Lower leg skin (tissue), 4 donors: Measurements from ENCODE around the gene MRPL11. TPM values are rescaled to one million over a fixed set of nuclear protein-coding genes. Genes with fewer than 3 reads are reported as not detected.

Source experiments
- DNase-seq, 2 donors: peaks; one replicate each; pipeline ENCODE4 v3.0.0-alpha.2; 2019; ENCODE audit warnings: low spot score in 2 of 2
- H3K4me3 ChIP-seq: fragments of 200-600 bp; sonication (generic); 2 replicates; pipeline ENCODE4 v1.5.1; 2017; ENCODE audit warnings: mild to moderate bottlenecking, low read depth; ENCODE audit not compliant: poor library complexity, severe bottlenecking
- CTCF ChIP-seq, 3 donors: fragments of 450-650 bp; IDR thresholded peaks; one replicate each; pipeline ENCODE4 v1.5.1; 2016; ENCODE audit warnings: antibody characterized with exemption in 3 of 3, mild to moderate bottlenecking in 3 of 3, moderate library complexity in 2 of 3
- POLR2A ChIP-seq, 2 donors: fragments of 450-650 bp; IDR thresholded peaks; one replicate each; pipeline ENCODE4 v1.6.1; 2016 to 2017; ENCODE audit warnings: antibody characterized with exemption in 2 of 2, mild to moderate bottlenecking in 1 of 2, moderate library complexity in 1 of 2
- WGBS, 2 donors: methylation state at CpG; one replicate each; pipeline ENCODE4 v1.1.5; 2018; 5-methylcytosine and 5-hydroxymethylcytosine counted together
- intact Hi-C: fragments of 100-400 bp; cut with DNase I; formaldehyde crosslinking; loops from one replicate; pipeline ENCODE4 v1.15.0; 2023; ENCODE audit warnings: low total_unique reads
- total RNA-seq, 4 donors: library from RNA; depleted of rRNA; stranded (reverse); fragments of >200 nt; gene quantifications; one replicate each; pipeline ENCODE4 v1.1.0, GENCODE V29; 2016

The MRPL11 gene
- total RNA-seq, 4 donors from 2014 or later, result 30.6 to 41.1 (median 36.2) TPM

GRCh38 chr11:66414120-66414934 lies 24.3 kb downstream of the MRPL11 start:
- H3K4me3 ChIP-seq, result no peak overlapping the region
- WGBS, 2 donors, result 46 to 54% methylated on average over 12 of the region's 12 CpGs
- TF ChIP-seq POLR2A (IDR thresholded peaks at IDR 0.05), result no peak
- no peak for TF ChIP-seq CTCF (IDR thresholded peaks at IDR 0.05)
- no peak for DNase-seq
- intact Hi-C loops, result loop anchor here (10.0 kb wide), 1 partner anchor 420 kb away; no protein-coding TSS in a partner anchor

DNA sequence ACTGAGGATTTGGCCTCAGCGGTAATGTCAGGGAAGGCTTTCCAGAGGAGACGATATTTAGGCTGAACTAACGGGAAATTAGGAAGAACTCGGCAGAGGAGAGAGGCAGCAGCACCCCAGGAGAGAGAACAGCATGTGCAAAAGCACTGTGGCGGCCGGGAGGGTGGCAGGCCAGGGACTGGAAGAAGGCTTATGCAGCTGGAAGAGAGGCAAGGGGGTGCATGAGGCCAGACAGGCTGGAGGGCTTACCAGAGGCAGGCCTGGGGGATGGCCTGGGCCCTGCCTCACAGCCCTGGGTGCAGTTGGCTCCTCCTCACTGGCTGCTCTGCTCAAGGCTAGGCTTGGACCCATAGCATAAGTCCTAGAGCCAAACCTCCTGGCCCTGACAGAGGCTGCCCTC lies 25.5 kb downstream of the MRPL11 start:
- H3K4me3 ChIP-seq, result no peak overlapping the region
- TF ChIP-seq POLR2A (IDR thresholded peaks at IDR 0.05) (no peak), CTCF (IDR thresholded peaks at IDR 0.05) (no peak)
- intact Hi-C loops, result loop anchor here (10.0 kb wide), 1 partner anchor 422 kb away; no protein-coding TSS in a partner anchor
- DNase-seq, result no peak
- 73 to 83% methylated on average over 6 of the region's 6 CpGs for WGBS, 2 donors

DNA sequence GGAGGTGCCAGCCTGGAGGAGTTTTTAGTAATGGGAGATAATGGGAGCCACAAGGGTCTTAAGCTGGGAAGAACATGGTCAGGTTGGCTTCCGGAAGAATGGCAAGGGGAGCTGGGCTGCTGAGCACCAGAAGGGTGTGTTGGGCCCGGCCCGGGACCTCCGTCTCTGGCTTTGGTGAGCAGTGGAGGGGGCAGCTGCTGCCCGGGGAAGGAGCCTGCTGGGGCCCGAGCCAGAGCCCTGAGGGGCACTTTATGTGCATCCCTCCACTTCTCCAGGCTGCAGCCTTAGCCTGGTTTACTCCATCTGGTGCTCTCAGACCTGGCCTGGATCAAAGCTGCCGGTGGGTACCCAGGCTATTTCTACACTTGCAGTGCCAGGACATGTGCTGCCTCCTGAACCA lies 26.5 kb downstream of the MRPL11 start:
- H3K4me3 ChIP-seq, result no peak overlapping the region
- 70 to 71% methylated on average over 7 of the region's 7 CpGs for whole genome bisulfite sequencing, 2 donors
- no peak for DNase-seq
- intact Hi-C loops, result loop anchor here (10.0 kb wide), 1 partner anchor 423 kb away; no protein-coding TSS in a partner anchor
- TF ChIP-seq POLR2A (IDR thresholded peaks at IDR 0.05) (no peak), CTCF (IDR thresholded peaks at IDR 0.05) (no peak)

- no peak for TF ChIP-seq POLR2A (IDR thresholded peaks at IDR 0.05)
- TF ChIP-seq CTCF (IDR thresholded peaks at IDR 0.05), result no peak
- intact Hi-C loops, result loop anchor here (2.0 to 10.0 kb wide), 2 partner anchors 267 to 423 kb away; no protein-coding TSS in a partner anchor
- WGBS, 2 donors, result 61 to 75% methylated on average over 4 of the region's 4 CpGs
- no peak overlapping the region for H3K4me3 ChIP-seq
- no peak for DNase-seq
These were observed 27.3 kb downstream of the MRPL11 start for GRCh38 chr11:66411323-66411722.

- no peak overlapping the region for H3K4me3 ChIP-seq
- WGBS, 2 donors, result 68 to 85% methylated on average over 8 to 11 of the region's 12 CpGs
- DNase-seq, result no peak
- TF ChIP-seq CTCF (IDR thresholded peaks at IDR 0.05) (no peak), POLR2A (IDR thresholded peaks at IDR 0.05) (no peak)
- intact Hi-C loops, result loop anchor here (2.0 to 10.0 kb wide), 2 partner anchors 269 to 425 kb away; no protein-coding TSS in a partner anchor
These were observed 28.5 kb downstream of the MRPL11 start for GRCh38 chr11:66410191-66410590.
